HG03060 (cell line): Measurements from ENCODE around the gene NFAM1.
A peak's percentile ranks its signal among the peaks of the same experiment; 100 is the strongest.

Source experiments
- ATAC-seq: cut with Tn5 transposase; IDR thresholded peaks from one replicate; pipeline ENCODE4 v1.9.1; 2021; ENCODE audit warnings: low read depth, moderate number of reproducible peaks; ENCODE audit not compliant: unreplicated experiment

Gene NFAM1

DNA sequence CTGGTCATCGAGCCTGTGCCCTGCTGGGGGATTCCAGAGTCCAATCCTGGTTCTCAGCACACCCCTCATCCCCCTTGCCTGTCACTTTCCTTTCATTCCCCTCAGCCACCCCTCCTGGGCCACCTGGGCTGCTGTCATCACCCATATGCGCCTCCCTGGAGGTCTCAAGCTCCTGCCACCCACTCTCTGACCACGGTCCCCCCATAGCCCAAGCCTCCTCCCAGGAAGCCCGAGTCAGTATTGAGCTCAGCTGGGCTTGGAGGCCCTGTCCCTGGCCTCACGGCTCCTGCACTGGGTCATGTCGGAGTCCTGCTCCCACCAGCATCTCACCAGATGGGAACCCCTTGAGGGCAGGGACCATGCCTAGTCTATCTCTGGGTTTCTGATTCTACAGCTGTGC lies 44.6 kb downstream of the NFAM1 start:
- ATAC-seq: no peak

DNA sequence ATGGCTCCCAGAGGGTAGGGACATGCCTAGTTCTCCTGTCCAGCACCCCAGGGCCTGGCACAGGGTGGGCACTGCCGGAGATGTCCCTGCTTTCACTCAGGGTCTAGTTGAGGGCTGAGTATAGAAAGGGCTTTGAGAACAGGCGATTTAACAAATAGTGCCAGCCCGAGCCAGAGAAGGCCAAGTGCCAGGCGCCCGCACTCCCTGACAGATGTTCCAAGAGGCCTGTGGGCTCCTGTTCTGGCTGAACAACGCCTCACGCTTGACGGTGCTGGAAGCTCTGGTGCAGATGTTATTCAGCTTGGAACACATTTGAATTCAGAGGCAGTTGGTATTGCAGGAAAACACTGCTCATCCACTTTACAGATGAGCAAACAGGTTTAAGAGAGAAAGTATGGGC lies 46.5 kb downstream of the NFAM1 start:
- ATAC-seq: no peak

GRCh38 chr22:42384506-42384905 lies 47.7 kb downstream of the NFAM1 start:
- no peak for ATAC-seq

DNA sequence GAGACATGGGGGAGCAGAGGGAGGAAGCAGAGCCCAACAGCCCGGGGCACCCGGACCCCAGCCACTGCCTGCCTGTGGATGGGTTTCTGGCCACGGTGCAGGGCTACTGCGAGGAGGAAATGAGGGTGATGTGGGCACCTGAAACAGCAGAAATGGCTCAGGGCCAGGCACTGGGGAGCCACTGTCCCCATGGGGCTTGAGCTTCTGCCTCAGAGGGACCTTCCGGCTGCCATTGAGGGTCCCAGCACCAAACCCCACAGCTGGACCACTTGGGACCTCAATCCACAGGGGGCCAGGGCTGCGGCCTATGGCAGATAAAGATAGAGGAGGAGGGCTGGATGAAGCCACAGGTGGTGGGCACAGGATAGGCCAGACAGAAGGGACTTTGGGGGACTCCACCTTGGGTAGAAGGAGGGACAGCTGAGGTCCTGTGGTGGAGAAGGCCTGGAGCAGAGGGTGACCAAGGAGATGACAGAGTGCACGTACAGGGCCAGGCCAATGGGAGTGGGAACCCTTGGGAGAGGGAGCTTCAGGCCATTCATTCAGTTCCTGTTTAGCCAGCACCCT lies 48.3 kb downstream of the NFAM1 start:
- no peak for ATAC-seq

DNA sequence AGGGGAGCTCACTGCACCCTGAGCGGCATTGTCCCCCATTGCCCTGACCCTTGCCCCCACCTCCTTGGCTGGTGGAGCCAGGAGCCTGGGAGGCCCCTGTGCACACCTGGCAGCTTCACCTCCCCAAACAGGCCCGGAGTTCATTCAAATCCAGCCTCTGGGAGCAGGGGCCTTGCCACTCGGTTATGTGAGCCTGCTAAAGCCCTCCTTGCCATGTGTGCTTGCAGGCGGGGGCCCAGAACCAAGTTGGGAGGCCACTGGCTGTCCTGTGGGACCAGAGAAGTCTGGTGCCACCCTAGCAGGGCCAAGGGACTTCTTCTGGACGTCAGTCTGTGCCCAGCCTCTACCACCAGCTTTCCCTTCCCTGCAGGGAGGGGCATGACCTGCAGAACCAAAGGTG lies 48.9 kb downstream of the NFAM1 start:
- ATAC-seq: no peak

DNA sequence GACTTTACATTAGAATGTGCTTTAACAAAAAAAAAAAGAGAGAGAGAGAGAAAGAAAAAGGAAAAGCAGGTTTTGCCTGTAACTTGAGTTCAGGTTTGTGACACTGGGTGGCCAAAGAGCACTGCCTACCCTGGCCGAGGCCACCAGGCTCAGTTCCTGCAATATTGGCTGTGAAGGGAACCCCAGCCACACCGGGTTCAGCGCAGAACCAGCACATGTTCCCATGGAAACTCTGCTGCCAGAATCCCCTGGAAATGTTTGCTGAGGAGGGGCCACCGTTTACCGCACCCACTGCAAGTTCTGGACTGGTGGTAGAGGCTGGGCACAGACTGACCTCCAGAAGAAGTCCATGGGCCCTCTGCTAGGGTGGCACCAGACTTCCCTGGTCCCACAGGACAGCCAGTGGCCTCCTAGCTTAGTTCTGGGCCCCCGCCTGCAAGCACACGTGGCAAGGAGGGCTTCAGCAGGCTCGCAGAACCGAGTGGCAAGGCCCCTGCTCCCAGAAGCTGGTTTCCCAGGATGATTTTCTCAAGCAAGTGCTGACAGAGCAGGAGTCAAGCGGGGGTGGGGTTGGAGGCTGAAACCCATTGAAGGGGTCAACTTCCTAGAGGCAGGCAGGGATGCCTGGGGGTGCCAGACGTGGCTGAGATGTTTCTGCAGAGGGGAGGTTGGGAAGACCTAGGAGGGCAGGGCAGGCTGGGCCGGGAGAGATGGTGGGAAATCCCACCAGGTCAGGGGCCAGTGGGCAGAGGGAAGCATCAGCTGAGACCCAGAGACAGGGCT lies 51.2 kb downstream of the NFAM1 start:
- ATAC-seq: no peak

DNA sequence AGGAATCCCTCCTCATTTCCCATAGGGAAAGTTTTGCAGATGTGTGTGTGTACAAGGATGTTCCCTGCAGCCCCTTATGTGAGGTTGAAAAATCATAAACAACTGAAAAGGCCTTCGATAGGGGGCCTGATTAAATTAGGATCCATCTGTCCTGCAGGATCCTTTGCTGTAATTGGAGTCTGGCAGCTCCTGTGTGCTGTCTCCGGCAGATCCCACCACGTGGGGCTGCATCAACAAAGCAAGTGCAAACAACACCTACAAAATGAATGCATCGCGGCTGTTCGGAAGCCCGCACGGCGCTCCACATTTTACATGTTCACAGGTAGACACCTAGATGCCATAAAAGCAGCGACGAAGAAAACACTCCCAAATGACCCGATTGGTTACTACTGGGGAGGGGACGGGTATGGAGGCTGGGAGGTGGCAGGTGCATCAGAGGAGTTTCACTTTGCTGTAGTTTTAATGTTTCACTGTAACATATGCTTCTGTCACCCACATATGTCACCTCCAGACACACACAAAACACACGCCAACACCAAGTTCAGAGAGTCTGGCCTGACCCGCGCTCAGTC lies 52.2 kb downstream of the NFAM1 start:
- no peak for ATAC-seq

- ATAC-seq: no peak
Measured at GRCh38 chr22:42376711-42377554, 55.3 kb downstream of the NFAM1 start.

- ATAC-seq: no peak
Measured at GRCh38 chr22:42375982-42376381, 56.2 kb downstream of the NFAM1 start.

DNA sequence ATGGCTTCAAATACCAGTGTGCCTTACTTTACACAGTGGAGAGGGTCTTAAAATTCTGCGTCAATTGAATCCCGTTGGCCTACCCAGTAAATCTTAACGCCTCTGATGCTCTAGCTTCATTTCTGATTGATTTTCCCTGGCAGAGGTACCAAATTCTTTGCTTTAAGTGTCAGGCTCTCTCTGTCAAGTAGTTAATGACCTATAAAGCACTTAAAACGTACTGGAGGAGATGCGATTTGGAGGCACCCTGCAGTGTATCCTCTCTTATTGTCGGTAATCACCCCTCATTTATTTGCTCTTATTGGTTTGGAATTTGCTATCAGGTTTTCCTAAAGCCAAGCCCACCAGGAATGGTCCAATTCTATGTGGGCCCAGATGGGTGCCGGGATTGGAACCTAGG lies 59.2 kb downstream of the NFAM1 start:
- no peak for ATAC-seq

DNA sequence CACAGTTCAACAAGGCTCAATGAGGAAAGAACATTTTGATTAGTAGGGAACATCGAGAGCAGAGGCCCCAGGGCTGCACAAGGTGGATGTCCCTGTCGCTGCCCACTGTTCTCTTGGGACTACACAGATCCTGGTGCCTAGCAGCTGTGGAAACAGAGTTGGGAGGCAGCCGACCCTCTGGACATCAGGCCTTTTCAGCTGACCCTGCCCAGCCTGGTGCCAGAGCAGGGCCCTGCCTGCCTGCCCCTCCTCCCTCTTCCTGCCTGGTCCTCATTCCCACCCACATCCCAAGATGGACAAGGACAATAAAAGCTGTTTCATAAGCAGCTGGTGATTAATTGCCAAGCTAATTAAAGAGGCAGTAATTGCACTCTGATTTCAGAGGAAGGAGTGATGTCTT lies 60.7 kb downstream of the NFAM1 start:
- no peak for ATAC-seq

DNA sequence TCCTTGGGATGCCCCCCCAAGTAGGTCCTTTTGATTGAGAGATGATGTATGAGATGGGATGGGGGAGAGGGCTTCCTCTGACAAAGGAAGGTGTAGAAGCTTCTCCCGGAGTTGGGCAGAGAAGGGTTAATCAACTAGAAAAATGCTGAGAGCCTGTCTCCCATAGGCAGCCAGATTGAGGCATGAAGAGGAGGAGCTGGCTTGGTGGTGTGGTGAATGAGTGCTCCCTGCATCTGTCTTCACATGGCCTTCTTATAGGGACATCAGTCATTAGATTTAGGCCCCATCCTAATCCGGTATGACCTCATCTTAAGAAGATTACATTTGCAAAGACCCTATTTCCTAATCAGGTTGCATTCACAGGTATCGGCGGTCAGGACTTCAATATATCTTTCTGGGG lies 61.1 kb downstream of the NFAM1 start:
- no peak for ATAC-seq

DNA sequence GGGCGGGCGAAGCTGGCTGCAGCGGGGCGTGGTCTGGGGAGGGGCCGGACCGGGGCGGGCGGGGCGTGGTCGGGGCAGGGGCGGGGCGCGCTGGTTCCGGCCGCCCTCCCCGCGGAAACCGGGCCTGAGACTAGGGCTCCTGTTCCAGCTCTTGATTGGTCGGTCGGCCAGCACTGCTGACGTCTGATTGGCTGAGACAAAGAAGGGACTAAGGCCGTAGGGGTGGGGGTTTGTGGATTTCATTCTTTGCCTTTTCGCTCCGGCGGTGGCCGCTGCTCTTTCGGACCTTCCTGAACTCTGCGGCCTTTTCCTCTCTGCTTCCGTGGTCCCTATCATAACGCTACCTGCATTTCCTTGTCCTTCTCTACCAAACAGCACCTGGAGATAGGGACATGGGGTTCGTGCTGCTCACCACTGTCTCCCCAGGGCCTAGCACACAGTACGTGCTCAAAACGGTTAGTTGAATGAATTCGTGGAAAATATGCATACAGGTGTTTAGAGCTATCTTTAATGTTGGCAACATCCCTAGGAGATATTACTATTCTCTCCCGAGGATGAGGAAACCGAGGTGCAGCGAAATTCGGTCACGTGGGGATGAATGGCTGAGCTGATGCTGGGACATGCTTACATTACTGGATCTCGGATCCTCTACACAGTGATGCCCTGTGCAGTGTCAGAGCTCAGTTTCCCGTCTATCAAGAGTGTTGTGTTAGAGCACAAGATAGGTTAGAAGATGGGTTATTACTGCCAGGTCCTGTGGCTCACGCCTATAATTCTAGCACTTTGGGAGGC lies 62.8 kb downstream of the NFAM1 start:
- ATAC-seq: peak; percentile 75

GRCh38 chr22:42368379-42369249 lies 63.6 kb downstream of the NFAM1 start:
- no peak for ATAC-seq

GRCh38 chr22:42367980-42368378 lies 64.2 kb downstream of the NFAM1 start:
- ATAC-seq: no peak

- no peak for ATAC-seq
Measured at GRCh38 chr22:42366806-42367581, 65.2 kb downstream of the NFAM1 start.

- ATAC-seq: no peak
Measured at GRCh38 chr22:42365942-42366695, 66.1 kb downstream of the NFAM1 start.
